Right renal cortex interstitium (tissue), 3 donors: ENCODE data around the gene AICDA. TPM values are rescaled to one million over a fixed set of nuclear protein-coding genes. Genes with fewer than 3 reads are reported as not detected.

Experiments
- DNase-seq, 3 donors: peaks; one replicate each; pipeline ENCODE4 v3.0.0-alpha.2; 2013; ENCODE audit warnings: low read depth in 3 of 3, low spot score in 2 of 3
- polyA plus RNA-seq, 3 donors: library from polyadenylated mRNA; unstranded; fragments of 120-200 nt; gene quantifications; one replicate each; pipeline ENCODE4 v1.2.1, GENCODE V29; 2013; ENCODE audit not compliant: insufficient read length in 3 of 3

AICDA gene
- polyA plus RNA-seq, 3 donors: 0.35 to 0.79 (median 0.39) TPM

DNA sequence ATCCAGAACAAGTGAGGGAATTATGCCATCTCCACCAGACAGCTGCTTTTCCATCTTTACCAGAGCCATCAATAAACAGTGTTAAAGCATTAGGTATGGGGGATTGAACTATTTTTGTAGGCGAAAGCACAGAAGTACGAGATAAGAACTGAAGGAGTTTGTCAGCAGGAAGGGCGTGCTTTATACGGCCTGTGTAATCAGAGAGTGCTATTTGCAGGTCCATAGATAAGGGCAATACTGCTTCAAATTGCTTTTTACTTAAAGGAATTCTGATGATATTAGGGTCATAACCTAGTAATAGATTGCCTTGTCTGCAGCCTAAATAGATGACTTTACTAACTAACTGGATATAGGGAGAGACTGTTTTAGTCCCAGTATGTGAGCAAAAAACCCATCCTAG, 51.6 kb downstream of the AICDA start:
- no peak for DNase-seq

DNA sequence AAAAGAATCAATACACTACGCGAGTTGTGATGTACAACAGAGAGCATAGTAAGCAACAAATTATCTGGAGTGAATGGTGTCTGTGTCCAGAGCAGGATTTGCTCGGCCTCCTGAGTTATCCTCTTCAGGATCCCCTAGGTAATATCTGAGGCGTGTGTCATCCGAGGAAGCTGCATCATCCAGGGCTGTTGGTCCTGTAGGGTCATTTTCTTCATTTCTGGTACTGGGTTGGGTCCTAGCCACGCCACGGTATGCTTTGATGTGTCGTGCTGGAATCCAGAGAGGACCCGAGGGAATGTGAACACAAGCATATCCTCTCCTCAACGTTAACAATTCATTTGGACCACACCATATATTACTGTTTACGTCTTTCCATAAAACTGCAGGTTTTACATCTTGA, 53.0 kb downstream of the AICDA start:
- no peak for DNase-seq

DNA sequence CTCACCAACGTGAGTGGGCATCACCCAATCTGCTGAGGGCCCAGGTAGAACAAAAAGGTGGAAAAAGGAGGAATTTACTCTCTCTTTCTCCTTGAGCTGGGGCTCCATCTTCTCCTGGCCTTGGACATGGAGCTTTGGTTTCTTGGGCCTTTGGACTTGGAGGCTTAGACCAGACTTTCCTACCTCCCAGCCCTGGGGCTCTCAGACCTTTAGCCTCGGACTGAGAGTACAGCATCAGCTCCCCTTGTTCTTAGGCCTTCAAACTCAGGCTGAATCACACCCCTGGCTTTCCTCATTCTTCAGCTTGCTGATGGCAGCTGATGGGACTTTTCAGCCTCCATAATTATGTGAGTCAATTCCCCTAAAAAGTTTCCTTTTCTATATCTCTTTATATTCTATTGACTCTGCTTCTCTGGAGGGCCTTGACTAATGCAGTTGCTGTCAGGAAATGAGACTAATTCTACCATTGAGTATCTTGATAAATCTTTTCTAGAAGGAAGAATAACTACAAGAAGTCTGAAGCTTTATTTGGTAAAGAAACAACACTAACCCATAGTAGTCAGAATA, 56.0 kb downstream of the AICDA start:
- no peak for DNase-seq

DNA sequence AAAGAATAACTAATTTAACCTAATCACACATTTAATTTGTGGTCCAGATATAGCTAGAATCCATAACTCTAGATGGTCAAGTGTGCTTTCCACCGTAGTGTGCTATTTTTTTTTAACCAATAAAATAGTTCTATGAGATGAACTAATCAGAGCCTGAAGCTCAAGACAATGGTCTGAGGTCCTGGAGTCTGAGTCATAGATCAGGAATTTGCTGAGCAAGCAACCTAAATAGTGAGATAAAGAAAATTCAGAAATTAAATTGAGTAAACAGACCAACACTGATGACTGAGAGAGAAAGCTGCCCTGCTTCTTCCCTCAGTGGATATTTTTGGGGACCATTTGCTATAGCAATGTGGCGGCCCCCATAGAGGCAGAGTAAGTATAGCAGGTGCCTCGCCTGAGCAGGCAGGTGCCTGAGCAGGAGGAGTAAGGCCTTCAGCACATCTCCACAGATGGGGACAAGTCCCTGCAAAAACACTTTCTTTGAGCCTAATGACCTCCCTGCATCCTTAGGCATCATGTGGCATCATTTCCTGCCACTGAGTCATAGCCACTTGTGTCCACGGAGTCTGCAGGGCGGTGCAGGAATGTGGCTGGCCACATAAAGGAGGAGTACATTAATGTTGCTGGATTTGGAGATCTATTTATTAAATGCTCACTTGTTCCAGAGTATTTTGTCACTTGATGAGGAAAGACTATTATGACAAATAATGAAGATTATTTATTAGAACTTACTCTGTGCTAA, 58.0 kb downstream of the AICDA start:
- DNase-seq: no peak

DNA sequence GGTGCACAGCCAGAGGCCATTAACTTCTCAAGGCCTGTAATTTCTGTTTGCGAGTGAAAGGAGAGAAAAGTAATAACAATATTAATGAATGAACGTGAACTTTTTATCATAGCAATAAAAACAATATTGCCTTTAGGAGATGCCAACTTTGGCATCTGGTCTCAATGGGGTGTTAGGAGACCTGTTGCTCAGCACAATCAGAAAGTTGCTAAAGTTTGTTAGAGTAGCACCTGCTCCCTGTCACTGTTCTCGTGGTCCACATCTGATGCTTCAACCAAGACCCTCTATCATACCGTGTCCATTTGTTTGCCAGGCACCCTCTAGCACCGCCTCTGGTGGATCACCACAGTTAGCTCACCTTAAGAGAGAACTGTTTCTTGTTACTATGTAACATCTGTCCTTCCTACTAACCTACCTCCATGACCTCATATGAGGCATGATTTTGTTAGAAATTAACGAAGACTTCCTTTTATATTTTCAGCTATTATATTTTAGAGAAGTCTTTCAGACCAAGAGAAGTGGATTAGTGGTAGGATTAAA, 59.5 kb downstream of the AICDA start:
- no peak for DNase-seq

Other genes starting within 250 kb of the AICDA start
- under 1 TPM; 0.13 to 0.17 (median 0.15) TPM for gene CLEC6A, start 156.9 kb downstream of the AICDA start, polyA plus RNA-seq
- under 1 TPM; 0.42 to 0.55 (median 0.43) TPM for gene CLEC4D, start 99.4 kb downstream of the AICDA start, polyA plus RNA-seq
- 1 to 10 TPM; 1.9 to 2.1 (median 2.0) TPM for gene CLEC4E, start 72.0 kb downstream of the AICDA start, polyA plus RNA-seq
- gene MFAP5, start 50.0 kb upstream of the AICDA start, polyA plus RNA-seq: 1 to 10 TPM in 1 of 3 donors, under 1 TPM in 1, not detected in 1; 0.37 to 1.5 TPM
- gene RIMKLB, start 85.1 kb upstream of the AICDA start, polyA plus RNA-seq: 100 to 1,000 TPM in 2 of 3 donors, 10 to 100 TPM in 1; 77.8 to 111 (median 105) TPM
- gene A2ML1, start 209.8 kb upstream of the AICDA start, polyA plus RNA-seq: under 1 TPM; 0.11 to 0.17 (median 0.15) TPM